Measurements from ENCODE around the gene NCK2.

Gene NCK2

DNA sequence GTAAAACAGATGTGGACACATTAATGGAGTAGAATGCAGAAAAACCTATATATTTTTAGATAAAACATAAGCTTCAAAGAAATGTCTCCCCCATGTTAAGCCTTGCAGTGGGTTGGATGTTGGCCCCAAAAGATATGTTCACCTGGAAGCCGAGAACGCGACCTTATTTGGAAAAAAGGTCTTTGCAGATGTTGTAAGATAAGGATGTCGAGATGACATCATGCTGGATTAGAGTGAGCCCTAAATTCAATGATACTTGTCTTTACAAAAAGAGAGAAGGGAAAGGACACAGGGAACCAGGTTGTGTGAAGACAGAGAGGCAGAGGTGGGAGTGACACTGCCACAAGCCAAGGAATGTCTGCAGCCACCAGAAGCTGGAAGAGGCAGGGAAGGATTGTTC lies 3.1 kb upstream of the NCK2 start:
- no peak for DNase-seq
- TF ChIP-seq, protein P1, sequence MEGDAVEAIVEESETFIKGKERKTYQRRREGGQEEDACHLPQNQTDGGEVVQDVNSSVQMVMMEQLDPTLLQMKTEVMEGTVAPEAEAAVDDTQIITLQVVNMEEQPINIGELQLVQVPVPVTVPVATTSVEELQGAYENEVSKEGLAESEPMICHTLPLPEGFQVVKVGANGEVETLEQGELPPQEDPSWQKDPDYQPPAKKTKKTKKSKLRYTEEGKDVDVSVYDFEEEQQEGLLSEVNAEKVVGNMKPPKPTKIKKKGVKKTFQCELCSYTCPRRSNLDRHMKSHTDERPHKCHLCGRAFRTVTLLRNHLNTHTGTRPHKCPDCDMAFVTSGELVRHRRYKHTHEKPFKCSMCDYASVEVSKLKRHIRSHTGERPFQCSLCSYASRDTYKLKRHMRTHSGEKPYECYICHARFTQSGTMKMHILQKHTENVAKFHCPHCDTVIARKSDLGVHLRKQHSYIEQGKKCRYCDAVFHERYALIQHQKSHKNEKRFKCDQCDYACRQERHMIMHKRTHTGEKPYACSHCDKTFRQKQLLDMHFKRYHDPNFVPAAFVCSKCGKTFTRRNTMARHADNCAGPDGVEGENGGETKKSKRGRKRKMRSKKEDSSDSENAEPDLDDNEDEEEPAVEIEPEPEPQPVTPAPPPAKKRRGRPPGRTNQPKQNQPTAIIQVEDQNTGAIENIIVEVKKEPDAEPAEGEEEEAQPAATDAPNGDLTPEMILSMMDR (IDR thresholded peaks at IDR 0.05) = no peak
- H3K36me3 ChIP-seq = no peaks in the 10 kb centered on the region
- H3K4me1 ChIP-seq = peaks cover 0 to 17% (median 12%) of the 10 kb centered on the region in 4 donors
- no peak overlapping the region for H3K27ac ChIP-seq
- no peaks in the 10 kb centered on the region for H3K9me3 ChIP-seq
- H3K4me3 ChIP-seq = no peak overlapping the region
- intact Hi-C loops (cut with DNase I; ENCODE audit: low total_unique reads) = loop anchor here (10.0 kb wide), 1 partner anchor 137 kb away; no protein-coding TSS in a partner anchor
- H3K27me3 ChIP-seq = no peaks in the 10 kb centered on the region

DNA sequence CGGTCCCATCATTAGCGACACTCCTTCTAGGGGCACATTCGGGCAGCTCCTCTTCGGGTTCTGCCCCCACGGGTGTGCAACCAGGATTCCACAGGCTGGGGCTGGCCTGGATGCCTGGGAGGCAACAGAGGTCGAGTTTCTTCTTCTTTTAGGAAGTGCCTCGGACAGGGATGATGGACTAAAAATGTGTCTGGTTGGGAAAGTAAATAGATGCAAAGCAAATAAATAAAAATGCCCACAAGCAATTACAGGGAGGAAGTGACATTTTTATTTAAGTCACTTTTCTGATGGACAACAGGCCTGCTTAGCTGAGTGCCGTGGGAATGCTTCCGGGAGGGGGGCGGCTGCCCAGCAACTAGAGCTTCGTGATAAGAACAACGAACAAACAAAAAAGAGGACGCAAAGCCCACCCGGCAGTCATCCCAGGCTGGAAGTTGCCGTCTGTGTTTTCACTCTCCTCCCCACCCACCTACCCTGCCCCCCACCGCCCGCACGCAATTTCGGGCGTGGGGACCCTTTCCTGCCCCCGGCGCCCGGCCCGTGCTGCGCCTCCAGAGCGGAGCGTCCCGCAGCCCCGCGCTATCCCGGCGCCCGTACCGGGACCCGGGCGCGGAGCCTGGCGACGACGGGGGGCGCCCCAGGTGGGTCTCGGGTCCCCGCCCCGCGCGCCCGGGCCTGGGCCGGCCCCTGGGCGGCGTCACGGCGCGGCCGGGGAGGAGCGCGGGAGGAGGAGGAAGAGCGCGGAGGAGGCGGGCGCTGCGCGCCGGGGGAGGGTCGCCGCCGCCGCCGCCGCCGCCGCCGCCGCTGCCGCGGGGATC lies 412 bp upstream of the NCK2 start:
- Histone ChIP-seq H3K4me3 (peak overlapping the region; percentile 66 to 88), H3K36me3 (no peaks in the 10 kb centered on the region), H3K27ac (peak overlapping the region; percentile 88 to 96), H3K9me3 (no peaks in the 10 kb centered on the region), H3K4me1 (peaks cover 0 to 36% (median 24%) of the 10 kb centered on the region in 4 donors), H3K27me3 (no peaks in the 10 kb centered on the region)
- intact Hi-C loops (cut with DNase I; ENCODE audit: low total_unique reads) = loop anchor here (10.0 kb wide), 1 partner anchor 139 kb away; no protein-coding TSS in a partner anchor
- TF ChIP-seq, protein P1 (IDR thresholded peaks at IDR 0.05) = no peak
- peak in 1 of 2 donors; percentile 72 for DNase-seq

DNA sequence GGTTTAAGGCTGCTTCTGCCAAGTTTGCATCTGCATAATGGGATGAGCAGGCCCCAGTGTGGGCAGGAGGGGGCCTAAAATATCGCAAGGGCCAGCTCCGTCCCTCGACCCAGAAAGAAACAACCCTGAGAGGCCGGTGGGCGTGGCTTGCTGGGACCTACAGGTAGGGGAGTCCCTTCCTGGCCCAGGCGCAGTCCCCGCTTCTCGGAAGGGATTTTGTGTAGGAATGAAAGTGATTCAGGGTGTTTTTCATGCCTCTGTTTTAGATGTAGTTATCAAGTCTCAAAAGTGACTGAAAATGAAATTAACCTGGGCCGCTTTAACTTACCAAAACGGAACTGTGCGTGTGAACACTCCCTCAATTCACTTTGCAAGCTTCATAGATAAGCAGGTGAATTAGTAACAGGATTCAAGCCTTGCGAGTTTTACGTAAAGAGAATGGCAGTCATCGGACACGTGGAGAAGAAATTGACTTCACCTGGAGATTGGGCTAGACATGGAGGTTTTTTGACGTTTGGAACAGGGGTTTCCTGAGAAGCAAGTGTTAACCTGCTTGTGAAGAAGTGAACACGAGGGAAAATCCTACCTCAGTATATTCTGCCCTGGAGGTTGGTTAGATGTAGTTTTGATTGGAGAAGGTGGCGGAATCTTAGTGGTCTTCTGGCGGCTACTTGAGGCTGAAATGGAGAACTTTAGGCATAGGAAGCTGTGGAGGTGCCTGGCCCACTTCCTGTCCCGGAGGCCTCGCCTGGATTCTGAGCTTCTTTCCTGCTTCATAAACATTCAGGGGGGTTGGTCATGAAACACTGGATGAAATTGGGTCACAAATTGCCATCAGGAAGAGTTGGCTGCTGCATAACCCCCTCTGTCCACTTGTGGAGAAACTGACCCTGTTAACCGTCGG lies 1.7 kb downstream of the NCK2 start:
- no peaks in the 10 kb centered on the region for H3K27me3 ChIP-seq

DNA sequence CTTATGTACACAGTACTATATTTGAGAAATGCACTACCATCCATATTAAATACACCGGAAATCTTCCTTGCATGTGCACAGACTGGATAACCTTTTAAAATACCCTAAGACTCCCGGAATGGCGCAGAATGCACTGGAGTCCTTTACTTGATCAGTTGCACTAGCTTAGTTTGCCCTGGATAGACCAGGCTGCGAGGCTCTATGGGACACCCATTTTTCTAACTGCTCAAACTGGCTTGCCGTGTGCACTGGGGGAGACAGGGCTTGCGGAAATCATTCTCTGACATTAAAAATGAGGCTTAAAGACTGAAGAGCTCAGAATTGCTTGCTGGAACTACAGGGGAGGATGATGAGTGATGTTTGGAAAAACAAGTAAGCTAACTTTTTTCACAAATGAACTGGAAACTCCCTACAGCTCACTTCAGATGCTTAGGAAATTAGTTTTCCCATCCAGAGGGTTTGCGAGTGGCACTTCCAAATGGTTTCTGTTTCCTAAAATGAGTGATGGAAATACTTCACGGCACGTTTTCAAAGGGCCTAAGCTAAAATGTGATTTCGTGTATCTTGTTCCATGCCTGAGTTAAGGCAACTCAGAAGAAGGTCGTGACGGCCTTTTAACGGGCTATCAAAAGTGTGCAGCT lies 2.7 kb downstream of the NCK2 start:
- Histone ChIP-seq H3K4me1 (peaks cover 0 to 36% (median 24%) of the 10 kb centered on the region in 4 donors), H3K9me3 (no peaks in the 10 kb centered on the region), H3K27me3 (no peaks in the 10 kb centered on the region), H3K4me3 (no peak overlapping the region), H3K36me3 (no peaks in the 10 kb centered on the region), H3K27ac (no peak overlapping the region)
- TF ChIP-seq, protein P1 (IDR thresholded peaks at IDR 0.05) = no peak
- intact Hi-C loops (cut with DNase I; ENCODE audit: low total_unique reads) = loop anchor here (5.0 to 10.0 kb wide), 2 partner anchors 40 to 143 kb away; no protein-coding TSS in a partner anchor
- DNase-seq = no peak

More for the DNA sequence above, 1.7 kb downstream of the NCK2 start:
- intact Hi-C loops (cut with DNase I; ENCODE audit: low total_unique reads) = loop anchor here (5.0 to 10.0 kb wide), 2 partner anchors 41 to 142 kb away; no protein-coding TSS in a partner anchor
- no peaks in the 10 kb centered on the region for H3K36me3 ChIP-seq
- peak overlapping the region; percentile 79 to 87 for H3K27ac ChIP-seq
- TF ChIP-seq, protein P1 (IDR thresholded peaks at IDR 0.05) = no peak
- H3K4me1 ChIP-seq = peaks cover 0 to 36% (median 24%) of the 10 kb centered on the region in 4 donors
- H3K4me3 ChIP-seq = peak overlapping the region; percentile 66 to 88
- DNase-seq = peak; percentile 52 to 68
- no peaks in the 10 kb centered on the region for H3K9me3 ChIP-seq

DNA sequence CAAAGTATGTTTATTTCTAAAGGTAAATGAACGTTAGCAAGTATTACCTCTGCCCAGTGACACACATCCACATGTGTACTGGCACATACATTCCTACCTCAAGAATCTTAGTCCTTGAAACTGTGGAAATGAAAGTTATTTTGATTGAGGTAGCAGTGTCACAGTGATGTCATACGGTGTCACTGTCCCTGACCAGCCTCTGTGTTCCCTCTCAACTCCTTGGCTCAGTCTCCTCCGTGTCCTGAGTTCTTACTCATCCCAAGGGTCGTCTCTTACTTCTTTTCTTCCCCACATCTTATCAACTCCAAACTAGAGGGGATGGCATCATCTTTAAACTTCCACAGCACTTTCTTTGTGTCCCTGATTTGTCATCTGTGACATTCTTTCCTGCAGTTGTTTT lies 3.3 kb downstream of the NCK2 start:
- H3K4me3 ChIP-seq = no peak overlapping the region
- TF ChIP-seq, protein P1 (IDR thresholded peaks at IDR 0.05) = no peak
- H3K9me3 ChIP-seq = no peaks in the 10 kb centered on the region
- H3K27ac ChIP-seq = no peak overlapping the region
- H3K4me1 ChIP-seq = peaks cover 0 to 36% (median 24%) of the 10 kb centered on the region in 4 donors
- no peaks in the 10 kb centered on the region for H3K36me3 ChIP-seq
- H3K27me3 ChIP-seq = no peaks in the 10 kb centered on the region
- intact Hi-C loops (cut with DNase I; ENCODE audit: low total_unique reads) = loop anchor here (5.0 to 10.0 kb wide), 2 partner anchors 39 to 143 kb away; no protein-coding TSS in a partner anchor
- no peak for DNase-seq

Measured in tibial artery (tissue), 4 donors.